ENCODE data around the gene TMEM229B.

TMEM229B gene

DNA sequence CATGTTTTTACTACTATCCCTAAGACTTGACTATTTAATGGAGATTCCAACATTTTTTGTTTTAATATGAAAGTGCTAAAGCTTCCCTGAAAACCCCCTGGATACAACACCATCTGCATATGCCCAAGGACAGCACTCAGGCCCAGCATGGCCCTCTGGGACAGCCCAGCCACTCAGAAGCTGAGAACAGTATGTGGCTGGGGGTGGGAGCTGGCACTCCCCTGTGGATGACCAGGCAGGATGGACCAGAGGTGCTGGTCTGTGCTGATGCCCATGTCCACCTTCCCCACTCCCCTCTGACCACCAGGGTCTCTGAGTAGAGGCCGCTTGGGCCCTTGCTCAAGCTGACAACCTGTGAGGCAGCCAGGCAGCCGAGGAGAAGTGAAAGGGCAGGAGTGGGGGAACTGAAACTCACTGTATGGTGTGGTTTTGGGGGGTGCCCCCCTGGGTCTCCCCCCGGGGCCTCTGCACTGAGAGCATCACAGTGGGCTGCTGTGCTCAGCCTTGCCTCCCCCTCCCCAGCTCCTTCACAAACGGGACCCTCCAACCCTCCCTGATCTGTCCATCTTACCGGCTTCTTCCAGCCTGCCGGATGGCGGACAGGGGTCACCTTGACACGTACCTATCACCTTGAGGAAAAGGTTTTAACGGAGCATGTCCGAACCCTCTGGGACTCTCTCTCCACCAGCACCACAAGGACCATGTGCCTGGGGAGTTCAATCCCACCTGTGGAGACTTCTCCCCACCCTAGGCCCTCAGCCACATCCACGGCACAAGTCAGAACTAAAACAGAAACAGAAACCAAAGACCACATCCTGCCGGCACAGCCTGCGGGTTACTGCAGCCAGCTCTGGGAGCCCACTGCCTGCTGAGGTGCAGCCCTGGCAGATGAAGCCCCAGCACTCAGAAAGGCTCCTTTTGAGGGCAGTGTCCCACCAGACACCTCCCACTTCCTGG is at the start of gene TMEM229B:
Gene TMEM229B, minus strand, starts transcription at position 785 of the 957 bp plus-strand sequence. CDS start 14,798 bp downstream, outside the sequence.
- DNase-seq = no peak

DNA sequence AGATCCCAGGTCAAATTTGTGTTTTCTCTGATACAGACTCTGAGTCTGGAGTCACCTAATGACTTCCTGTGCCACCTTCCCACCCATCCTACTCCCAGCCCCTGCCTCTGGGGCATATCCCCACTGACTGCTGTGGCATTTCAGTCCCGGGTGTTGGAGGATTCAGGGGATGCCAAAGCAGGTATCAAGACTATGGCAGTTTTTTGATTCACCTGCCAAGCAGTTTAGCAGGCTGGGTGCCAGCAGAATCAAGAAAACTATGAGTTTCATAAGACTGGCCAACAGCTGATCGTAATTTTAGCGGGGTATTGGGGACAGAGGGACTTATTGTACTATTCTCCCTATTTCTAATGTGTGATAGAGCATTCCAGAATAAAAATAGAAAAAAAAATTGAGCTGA is 49.2 kb upstream of the TMEM229B start:
- DNase-seq = no peak

DNA sequence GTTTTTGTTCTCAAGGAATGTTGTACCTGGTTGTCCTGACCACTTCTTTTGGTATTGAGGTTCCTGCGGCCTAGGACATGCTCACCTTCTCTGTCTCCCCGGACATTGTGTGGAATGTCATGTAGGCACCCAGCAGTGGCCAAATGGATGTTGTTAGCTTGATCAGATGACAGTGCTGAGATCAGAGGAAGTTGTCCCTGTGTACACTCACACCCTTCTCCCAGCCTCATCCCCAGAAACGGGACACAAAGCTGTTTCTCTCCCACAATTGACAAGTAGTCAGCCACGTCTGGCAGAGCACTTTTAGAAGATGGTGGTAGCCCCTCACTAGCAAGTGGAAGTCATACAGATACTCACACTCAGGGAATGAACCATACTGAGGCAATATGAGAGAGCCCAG is 47.6 kb upstream of the TMEM229B start:
- no peak for DNase-seq

DNA sequence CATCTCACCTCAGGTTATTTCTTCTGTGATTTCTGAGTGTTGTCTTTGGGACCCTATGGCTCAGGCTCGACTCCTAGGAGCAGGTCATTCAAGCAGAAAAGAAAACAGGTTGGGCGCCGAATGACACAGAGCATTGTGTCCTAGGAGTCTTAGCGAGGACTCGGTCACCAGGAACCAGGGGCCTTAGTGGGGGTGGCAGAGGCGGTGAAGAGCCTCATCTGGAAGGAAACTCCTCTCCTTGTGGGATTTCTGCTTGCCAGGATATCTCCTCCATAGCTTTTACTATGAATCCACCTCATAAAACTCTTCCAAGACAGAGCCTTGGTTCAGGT is 45.2 kb upstream of the TMEM229B start:
- no peak for DNase-seq

DNA sequence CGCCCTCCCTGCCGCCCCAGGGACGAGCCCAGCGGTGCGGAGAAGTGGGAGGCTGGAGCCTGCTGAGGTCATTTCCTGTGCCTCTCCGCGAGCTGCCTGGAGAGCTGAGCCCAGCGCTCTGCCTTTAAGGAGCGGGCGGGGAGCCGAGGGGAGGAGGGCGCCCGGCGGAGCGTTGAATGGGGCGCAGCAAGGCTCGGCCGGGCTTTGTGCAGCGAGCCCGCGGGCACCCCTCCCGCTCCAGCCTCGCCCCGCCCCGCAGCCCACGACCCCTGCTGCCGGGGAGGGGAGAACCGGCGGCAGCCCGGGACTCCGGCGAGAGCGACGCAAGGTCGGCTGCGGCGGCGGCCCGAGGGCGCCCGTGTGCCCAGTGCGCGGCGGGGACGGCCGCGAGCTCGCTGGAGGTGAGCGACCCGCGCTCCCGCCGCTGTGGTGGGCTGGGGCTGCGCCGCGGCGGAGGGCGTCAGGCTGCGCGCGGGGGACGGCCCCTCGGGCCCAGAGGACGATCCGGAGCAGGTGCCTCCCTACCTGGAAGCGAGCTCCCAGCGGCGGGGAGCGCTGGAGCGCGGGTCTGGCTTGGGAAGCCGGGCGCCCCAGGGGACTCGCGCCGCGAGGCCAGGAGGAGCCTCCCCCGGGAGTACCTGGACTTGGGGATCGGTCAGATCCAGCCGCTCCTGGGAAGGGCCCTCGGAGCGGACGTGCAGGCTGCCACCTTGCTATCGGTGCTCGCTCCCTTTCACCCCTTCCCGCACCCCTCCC is 44.7 kb upstream of the TMEM229B start, which contains the start of gene PLEKHH1:
Gene PLEKHH1, plus strand, starts transcription at position 293 of the 756 bp plus-strand sequence. CDS start 8,578 bp downstream, outside the sequence.
- peak; percentile 50 for DNase-seq

DNA sequence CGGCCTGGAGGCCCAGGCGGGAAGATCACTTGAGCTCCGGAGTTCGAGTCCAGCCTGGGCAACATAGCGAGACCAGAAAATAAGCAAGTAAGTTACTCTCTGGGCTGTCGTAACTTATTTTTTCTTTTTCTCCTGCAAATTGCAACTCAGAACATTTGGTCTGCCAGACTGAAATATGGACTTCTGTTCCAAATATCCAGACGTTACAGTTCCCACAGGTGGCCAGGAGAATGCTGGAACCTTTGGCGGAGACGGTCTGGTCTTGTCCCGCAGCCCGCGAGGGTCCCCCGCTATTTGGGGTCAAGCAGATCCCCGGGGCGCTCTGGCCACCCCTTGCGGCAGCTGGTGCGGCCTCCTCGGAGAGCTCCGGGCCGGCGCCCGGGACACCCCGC is 44.1 kb upstream of the TMEM229B start:
- no peak for DNase-seq

DNA sequence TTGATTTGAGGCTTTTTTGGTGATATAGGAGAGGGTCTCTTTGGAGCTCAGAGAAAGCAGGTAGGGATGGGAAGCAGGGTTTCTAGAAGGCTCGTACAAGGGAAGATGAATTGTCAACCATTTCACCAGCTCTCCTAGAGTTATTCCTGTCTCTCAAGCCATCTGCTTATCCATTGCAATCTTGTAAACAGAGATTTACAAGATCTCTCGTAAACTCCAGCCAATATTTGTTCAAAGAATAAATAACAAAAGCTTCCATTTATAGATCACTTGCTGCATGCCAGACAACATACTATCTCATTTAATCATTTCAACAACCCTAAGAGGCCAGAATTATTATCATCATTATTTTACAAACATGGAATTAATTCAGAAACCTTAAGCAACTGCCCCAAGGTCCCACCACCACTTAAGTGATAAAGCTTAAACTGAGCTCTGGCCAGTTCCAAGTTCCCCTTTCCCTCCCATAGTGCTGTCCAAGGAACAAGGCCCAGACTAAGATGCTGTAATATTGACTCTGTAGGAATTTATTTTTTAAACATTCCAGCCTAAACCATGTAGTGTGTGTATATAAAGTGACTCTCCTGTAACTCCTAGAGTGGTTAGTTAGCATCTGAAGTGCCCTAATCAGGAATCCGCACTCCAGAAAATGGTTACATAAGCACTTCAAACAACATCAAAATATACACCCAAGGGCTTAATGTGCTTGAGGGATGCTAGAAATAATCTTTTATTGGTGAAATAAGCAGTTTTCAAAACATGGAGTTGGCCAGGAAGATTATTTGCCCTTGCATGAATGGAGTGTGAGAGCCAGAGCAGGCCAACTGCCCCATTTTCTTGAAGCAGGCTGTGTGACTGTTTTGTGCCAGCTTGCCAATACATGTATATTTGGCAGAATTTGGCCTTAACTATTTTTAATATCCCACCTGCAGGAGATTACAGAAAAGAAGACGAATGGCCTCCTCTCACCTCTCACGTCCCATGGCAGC is 41.7 kb upstream of the TMEM229B start:
- no peak for DNase-seq

DNA sequence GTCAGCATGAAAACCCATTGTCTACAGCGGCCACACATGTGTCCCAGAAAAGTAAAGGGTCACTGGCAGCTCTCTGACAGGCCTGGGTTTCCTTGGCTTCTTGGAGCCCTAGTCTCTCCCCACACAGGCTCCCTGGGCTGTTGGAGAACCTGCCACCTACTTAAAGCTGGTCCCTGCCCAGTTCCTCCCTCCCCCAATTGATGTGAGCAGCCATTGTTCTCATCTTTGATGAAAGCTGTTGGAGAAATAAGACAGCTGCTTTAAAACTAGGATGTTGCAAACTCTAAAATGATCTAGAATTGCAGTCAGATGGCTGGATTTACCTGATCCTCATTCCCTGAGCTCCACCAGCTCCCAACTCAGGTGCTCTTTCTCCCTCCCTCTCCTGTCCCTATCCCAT is 39.8 kb upstream of the TMEM229B start:
- no peak for DNase-seq

DNA sequence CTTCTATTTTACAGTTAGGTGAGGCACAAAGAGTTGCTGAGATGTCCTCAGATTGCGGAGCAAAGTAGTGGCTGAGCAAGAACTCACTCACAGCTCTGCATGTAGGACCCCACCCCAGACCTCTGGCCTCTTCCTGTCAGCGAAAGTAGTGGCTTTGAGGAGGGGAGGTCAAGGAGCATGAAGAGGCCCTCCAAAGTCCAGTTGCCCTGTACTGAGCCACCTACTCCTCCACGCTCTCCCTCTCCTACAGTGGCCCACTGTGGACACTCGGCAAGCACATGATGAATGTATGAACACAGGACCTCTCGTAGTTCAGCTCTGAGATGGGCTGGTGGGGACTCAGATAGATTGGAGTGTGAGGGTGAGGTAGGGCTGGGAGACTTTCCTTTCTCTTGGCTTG is 39.2 kb upstream of the TMEM229B start:
- DNase-seq = no peak

DNA sequence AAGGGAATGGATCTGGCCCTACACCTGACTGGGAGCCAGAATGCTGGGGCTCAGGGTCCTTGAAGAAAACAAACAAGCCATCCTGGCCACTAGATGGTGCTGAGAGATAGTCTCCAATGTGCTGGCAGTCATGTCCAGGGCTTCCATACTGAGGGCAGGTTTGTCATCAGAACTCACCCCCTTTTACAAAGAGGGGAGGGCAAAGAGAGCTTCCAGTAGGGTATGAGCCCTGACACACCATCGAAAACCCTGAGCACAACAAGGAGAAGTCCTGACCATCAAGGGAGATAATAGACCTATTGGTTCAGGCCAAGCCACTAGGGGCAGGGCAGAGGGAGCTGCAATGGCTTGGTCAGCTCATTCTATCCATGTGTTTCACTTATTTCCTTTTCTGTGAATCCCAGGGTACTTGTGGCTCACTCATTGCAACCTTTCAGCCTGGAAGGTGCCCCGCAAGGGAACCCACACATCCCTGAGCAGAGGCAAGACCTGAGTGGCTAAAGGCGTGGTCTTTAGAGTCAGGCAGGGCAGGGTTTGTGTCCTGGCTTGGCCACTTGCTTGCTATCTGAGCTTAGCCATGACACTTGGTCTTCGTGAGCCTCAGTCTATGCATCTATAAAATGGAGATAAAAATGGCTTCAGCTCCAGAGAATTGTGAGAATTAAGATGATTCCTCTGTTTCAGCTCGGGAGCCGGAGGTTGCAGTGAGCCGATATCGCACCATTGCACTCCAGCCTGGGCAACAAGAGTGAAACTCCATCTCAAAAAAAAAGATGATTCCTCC is 38.3 kb upstream of the TMEM229B start:
- no peak for DNase-seq

DNA sequence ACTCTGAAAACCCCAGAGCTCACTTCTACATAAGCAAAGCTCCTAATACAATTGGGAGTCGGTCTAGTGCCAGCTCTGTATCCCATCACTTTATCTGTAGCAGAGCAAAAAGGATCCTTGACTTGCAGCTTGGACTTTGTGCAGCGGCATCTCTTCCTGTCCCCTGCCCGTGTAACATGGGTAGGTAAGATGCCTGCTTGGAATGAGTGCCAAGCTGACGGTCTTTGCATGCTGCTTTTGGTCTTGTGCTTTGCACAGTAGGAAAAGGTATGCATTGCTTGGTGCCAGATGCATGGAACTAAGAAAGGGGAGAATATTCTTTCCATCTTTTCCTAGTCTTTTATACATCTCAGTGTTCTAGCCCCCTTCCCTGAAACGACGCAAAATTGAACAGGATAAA is 37.7 kb upstream of the TMEM229B start:
- no peak for DNase-seq

DNA sequence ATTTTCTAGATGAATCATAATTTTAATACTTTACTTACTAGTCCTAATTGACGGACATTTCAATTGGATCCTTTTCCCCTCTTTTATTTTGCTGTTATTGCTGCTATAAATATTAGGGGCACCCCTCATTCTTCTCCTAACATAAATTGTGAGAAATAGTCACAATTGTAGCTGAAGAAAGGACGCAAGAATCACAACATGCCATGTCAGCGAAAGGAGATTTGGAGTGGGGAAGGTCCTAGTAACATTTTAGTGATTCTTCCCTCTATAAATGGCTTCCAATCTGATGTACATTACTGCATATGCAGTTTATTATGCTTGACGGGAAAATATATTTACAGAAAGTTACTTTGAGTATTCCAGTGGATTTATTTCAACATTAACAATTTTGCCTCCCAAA is 36.9 kb upstream of the TMEM229B start:
- no peak for DNase-seq

DNA sequence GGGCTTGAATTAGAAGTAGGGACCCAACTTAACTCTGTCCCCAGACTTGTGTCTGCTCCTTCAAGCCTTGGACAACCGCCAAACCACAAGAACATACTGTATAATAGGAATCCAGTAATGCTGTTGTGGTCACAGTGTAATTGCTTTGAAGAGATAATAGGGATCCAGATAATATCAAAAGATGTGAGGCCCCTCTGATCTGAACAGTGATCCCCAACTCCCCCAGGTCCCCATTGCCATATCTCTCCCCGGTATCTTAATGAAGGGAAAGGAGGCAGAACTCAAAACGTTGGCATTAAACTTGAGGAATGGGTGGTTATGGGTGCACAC is 36.1 kb upstream of the TMEM229B start:
- no peak for DNase-seq

DNA sequence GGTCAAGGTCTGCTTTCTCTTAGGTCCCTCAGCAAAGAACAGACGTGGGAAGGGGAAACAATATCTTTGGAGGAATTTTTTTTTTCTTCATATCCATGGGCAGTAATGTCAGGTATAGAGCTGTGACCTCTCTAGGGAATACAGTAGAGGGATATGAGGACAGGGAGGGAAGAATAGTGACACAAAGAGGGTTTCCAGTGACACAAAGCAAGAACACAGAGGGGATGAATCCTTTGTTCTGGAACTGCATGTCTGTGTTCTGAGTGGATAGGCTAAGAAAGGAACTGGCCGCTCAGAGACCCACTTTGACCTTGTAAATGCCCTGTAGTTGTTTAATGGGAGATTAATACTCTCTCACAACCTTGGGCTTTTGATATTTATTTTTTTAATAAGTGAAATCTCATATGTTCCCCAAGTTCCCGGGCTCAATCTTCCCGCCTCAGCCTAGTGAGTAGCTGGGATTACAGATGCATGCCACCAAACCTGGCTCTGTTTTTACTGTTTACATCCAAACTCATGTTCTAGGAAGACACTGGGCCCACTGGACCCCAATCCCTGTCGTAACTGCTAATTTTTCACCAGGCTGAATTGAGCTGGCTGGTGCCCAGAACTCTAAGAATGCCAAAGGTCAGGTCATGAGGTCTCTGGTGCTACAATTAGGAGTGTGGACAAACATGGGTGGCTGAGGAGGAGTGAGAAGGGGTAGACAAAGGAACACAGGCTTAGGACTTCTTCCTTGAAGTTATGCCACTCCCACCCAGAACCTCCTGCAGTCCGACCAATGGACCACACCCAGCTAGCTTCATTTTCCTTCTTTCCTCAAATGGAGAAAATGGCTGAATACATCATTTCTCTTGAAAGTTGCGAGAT is 35.5 kb upstream of the TMEM229B start:
- DNase-seq = no peak

DNA sequence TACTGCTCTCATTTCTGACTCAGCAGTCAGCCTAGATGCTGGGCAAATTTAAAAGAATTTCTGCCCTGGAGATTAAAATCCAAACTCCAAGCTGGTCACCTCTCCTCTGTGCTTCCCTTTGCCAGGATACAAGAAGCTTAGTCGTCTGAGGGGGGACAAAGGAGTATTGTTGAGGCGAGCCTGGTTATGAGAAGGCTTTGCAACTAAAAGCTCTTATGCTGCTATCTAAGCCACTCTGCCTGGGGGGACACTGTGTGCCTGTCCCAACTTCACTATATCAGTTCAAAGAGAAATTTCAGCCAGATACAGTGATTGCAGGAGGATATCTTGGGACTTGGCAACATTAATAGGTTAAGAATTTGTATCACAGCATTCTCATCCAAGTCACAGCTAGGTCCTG is 33.7 kb upstream of the TMEM229B start:
- no peak for DNase-seq

DNA sequence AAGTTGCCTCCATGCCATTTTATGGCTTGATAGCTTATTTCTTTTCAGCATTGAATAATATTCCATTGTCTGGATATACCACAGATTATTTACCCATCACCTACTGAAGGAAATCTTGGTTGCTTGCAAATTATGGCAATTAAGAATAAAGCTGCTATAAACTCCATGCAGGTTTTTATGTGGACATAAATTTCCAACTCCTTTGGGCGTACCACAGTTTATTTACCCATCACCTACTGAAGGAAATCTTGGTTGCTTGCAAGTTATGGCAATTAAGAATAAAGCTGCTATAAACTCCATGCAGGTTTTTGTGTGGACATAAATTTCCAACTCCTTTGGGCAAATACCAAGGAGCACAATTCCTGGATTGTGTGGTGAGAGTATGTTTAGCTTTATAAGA is 32.0 kb upstream of the TMEM229B start:
- DNase-seq = no peak

DNA sequence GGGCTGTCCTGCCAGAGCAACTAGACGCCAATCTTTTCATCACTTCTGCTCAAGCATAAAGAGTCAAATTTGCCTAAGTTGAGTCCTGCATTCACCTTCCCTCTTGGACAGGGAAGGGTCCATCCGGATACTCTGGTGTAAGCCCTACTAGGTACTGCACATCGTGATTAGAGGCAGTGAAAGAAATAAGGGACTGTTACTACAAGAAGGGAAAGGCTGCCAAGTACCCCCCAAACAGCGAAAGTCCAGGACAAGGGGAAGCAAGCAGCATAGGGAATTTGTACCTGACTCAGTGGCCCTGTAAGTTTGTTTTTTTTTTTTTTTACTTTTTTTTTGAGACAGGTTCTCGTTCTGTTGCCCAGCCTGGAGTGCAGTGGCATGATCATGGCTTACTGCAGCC is 30.9 kb upstream of the TMEM229B start:
- no peak for DNase-seq

DNA sequence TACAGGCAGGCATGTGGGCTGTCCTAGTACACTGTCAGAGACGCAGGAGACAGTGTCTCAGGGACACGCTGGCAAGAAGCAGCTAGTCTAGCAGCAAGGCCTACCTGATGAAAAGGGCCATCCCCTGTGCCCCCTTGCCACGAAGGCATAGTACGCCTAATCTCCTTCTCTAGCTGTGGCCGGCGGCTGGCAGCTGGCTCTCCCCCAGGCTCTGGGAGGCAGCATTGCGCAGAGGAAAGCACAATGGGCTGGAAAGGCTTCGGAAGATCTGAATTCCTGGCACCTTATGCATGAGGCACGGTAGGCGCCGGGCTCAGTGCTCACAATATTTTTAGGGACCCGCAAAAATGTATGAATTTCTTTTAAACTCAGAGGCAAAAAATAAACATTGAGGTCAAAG is 28.6 kb upstream of the TMEM229B start:
- no peak for DNase-seq

DNA sequence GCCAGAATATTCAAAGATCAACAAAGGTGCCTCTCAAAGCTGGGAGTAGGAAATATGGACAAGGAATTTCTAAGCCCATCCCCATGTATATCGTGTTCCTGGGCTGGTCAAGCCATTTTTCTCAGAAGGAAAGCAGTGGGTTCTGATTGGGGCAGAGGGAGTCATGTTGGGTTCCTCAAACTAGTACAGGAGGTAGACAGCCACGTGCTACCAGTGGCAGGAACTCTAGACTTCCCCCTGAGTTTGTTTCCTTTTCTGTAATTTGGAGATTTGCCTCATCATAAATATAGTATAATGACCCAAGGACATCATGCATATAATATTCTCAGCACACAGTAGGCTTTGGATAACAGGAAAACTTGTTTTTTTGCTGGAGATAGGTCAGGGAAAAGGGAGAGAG is 28.2 kb upstream of the TMEM229B start:
- DNase-seq = no peak

DNA sequence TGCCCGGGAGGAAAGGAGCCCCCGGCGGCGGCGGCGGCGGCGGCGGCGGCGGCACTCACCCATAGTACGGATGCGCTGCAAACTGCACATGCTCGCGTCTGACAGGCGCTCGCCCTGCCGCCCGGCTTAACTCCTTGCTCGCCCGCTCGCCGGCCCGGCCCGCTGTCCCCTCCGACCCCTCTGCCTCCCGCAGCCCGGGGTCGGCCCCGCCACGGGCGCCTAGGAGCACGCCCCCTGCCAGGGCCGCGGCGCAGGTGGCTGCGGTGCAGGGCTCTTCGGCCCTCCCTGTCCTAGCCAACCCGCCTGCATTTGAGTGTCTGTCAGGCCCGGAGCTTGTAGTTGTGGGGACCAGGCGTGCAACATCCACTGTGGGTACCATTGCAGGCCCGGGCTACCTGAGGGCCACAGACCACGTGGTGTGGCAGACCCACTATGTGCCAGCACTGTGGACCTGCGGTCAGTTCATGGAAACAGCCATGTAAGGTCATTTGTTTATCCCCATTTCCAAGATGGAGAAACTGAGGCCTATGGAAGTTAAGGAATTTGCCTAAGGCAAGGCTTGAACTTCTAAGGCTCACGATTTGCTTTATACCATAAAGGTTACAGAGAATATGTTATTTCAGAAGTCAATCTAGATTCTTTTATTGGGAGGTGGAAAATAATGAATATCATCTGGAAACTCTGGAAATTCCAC is 27.0 kb upstream of the TMEM229B start:
- DNase-seq = no peak

All from NCI-H1048 (cell line).